Stimulated activated CD4-positive, alpha-beta T cell treated with anti-CD3 and anti-CD28 coated beads, Interleukin-4, amount 100 ng/mL, for 48 hours (primary cell): ENCODE measurements around the gene ZFP64.
"Not testable (repeated sequence)": the region's sequence is repeated elsewhere in the genome, so short reads cannot be mapped to it uniquely, and the experiment has no call there.

ENCODE experiments used
- DNase-seq, 2 donors: peaks; one replicate each; pipeline ENCODE4 v3.0.0-alpha.2; 2020; ENCODE audit warnings: low read depth in 2 of 2

Gene ZFP64

GRCh38 chr20:52191132-52191915 lies at the start of gene ZFP64:
Gene ZFP64 (minus strand): TSS chr20:52191779. CDS start chr20:52191636, 143 bp downstream.
- peak; percentile 55 to 63 for DNase-seq

DNA sequence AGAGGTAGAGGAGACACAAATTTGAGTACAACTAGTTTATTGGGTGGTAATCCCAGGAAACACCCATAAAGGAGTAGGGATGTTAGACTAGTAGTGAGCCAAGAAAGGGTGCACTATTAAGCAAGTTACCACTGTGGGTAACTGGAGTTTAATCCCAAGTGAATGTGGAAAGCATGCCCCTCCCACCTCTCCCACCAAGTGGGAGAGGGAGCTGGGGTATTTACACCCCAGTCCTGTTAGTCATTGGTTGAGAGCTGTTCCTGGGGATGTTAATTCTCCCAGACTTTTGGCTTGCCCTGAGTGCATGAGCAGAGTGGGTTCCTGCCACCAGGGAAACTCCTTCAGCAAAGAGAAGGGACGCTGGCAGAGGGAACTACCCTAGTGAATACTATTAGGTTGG lies 49.2 kb upstream of the ZFP64 start:
- no peak for DNase-seq

- DNase-seq = no peak
Observed at GRCh38 chr20:52239102-52239501, 47.5 kb upstream of the ZFP64 start.

- DNase-seq = no peak
Observed at GRCh38 chr20:52236292-52236691, 44.7 kb upstream of the ZFP64 start.

- DNase-seq = no peak
Observed at GRCh38 chr20:52235129-52235528, 43.5 kb upstream of the ZFP64 start.

- no peak for DNase-seq
Observed at GRCh38 chr20:52234302-52235045, 42.9 kb upstream of the ZFP64 start.

GRCh38 chr20:52231230-52231746 lies 39.7 kb upstream of the ZFP64 start:
- DNase-seq = no peak

DNA sequence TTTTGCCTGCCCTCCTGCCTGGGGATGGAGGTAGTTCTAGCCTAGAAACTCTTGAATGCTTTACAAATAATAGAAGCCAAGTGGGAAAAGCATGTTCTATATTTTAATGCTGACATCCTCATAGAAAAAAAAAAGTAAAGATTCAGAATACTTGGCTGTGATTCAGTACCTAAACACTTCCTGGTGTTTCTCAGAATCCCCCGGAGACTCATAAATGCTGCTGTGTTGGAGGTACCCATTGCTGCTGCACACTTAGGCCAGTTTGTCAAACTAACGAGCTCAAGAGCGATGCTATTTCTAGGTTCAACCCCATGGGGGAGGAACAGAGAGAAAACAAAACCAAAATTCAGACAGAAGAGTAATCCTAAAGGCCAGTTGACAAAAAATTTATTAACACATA lies 38.8 kb upstream of the ZFP64 start:
- no peak for DNase-seq

- not testable (repeated sequence) for DNase-seq
Observed at GRCh38 chr20:52229346-52229745, 37.8 kb upstream of the ZFP64 start.

DNA sequence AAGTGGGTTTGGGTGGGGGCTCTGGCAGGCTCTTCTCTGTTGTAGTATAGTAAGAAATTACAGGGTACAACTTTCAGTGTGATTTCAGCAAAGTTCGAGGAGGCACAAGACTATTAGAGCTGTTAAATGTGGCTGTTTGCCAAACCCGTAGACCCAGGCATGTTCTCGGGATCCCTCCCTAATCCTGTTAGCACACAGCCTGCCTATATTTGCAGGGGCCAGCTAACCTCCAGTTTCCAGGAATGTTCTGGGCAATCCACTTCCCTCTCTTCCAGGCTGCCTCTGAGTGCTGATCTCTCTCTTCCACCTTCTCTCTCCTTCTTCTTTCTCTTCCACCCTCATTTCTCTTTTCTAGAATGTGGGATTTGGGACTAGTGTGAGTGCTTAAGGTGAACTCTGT lies 34.8 kb upstream of the ZFP64 start:
- no peak for DNase-seq

GRCh38 chr20:52224920-52225319 lies 33.3 kb upstream of the ZFP64 start:
- no peak for DNase-seq

DNA sequence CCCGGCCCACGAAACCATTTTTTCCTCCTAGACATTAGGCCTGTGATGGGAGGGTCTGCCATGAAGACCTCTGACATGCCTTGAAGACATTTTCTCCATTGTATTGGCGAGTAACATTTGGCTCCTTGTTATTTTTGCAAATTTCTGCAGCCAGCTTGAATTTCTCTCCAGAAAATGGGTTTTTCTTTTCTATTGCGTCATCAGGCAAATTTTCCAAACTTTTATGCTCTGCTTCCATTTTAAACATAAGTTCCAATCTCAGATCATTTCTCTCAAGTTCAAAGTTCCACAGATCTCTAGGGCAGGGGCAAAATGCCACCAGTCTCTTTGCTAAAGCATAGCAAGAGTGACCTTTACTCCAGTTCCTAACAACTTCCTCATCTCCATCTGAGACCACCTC lies 29.8 kb upstream of the ZFP64 start:
- not testable (repeated sequence) for DNase-seq

GRCh38 chr20:52220891-52221290 lies 29.3 kb upstream of the ZFP64 start:
- not testable (repeated sequence) for DNase-seq

- DNase-seq = no peak
Observed at GRCh38 chr20:52219441-52219840, 27.9 kb upstream of the ZFP64 start.

DNA sequence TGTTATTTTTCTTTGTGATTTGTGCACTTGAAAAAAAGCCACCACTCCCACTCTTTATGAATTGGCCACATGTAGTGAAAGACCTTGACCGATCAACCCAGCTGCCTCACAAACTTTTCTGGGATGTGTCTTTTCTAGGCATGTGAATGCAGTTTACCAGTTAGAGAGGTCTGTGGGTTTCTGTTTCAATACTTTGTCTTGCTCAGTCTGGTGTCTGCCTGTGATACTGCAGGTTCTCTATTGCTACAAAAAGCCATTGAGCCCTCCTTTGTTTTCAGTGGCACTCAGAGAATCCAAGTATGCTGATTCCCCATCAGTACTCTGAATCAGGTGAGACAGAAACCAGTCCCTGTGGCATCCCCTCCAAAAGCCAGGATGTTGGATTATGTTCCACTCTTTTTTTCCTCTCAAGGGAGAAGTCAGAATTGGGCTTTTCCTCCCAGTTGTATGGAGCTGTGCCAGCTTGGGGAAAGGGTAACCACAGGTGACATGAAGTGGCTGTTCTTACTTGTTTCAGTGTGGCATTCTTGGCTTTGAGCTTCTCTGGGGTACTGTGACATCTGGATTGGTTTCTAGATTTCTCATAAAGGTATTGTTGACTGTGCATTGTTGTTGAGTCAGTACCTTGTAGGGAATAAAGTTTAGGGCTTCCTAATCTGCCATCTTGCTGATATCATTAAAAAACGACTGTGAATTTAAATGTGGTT lies 26.3 kb upstream of the ZFP64 start:
- no peak for DNase-seq

- no peak for DNase-seq
Observed at GRCh38 chr20:52213995-52214394, 22.4 kb upstream of the ZFP64 start.

GRCh38 chr20:52212943-52213342 lies 21.4 kb upstream of the ZFP64 start:
- DNase-seq = no peak

- DNase-seq = no peak
Observed at GRCh38 chr20:52210037-52210990, 18.7 kb upstream of the ZFP64 start.

GRCh38 chr20:52209154-52209571 lies 17.6 kb upstream of the ZFP64 start:
- DNase-seq = no peak

GRCh38 chr20:52207020-52207810 lies 15.6 kb upstream of the ZFP64 start:
- no peak for DNase-seq
